Activated CD4-positive, alpha-beta T cell treated with anti-CD3 and anti-CD28 coated beads, Interleukin-2, Interleukin-4, amounts not matched to agents 100 ng/mL and 50 ng/mL, durations not matched to agents 16 hours and 8 hours (primary cell): Measurements from ENCODE around the gene FBXO34.

Experiments used
- DNase-seq: peaks from one replicate; pipeline ENCODE4 v3.0.0-alpha.2; 2020; ENCODE audit warnings: low spot score

The FBXO34 gene

GRCh38 chr14:55272387-55272786 is 1.2 kb downstream of the FBXO34 start:
- no peak for DNase-seq

- no peak for DNase-seq
Measured at GRCh38 chr14:55272922-55273321, 1.7 kb downstream of the FBXO34 start.

DNA sequence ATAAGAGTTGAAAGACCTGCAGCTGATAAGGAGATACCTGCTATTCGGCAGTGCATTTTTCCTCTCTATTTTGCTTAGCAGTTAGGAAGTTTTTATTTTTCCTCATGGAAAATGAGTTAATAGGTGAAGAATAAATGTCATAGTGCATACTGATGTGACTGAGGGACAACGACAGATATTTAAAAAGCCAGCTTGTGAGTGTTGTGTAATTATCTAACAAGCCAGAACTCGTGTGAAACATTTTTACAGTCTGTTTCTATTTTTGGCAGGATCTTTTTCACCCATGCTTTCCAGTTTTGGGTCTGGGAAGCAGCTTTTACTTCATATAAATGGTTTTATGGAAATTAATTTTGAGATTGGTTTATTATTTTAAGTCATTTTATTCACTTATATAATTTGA is 2.9 kb downstream of the FBXO34 start:
- no peak for DNase-seq

DNA sequence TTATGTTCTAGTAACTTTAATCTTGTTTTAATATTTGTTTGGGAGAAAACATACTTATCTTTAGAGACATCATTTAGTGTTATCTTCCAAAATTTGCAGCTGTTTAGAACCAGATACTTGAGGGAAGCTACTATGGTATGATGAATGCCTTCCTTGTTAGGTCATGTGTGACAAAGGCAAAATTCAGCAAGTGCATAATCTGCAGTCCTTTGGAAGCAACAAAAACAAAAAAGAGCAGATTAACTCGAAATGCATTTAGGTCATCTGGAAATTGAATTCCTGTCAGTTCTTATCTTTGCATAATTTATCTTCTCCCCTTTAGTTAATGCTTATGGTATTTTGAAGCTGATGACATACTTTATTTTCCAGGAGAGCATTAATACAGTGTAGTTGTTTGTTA is 3.5 kb downstream of the FBXO34 start:
- no peak for DNase-seq

GRCh38 chr14:55276736-55277135 is 5.5 kb downstream of the FBXO34 start:
- no peak for DNase-seq

DNA sequence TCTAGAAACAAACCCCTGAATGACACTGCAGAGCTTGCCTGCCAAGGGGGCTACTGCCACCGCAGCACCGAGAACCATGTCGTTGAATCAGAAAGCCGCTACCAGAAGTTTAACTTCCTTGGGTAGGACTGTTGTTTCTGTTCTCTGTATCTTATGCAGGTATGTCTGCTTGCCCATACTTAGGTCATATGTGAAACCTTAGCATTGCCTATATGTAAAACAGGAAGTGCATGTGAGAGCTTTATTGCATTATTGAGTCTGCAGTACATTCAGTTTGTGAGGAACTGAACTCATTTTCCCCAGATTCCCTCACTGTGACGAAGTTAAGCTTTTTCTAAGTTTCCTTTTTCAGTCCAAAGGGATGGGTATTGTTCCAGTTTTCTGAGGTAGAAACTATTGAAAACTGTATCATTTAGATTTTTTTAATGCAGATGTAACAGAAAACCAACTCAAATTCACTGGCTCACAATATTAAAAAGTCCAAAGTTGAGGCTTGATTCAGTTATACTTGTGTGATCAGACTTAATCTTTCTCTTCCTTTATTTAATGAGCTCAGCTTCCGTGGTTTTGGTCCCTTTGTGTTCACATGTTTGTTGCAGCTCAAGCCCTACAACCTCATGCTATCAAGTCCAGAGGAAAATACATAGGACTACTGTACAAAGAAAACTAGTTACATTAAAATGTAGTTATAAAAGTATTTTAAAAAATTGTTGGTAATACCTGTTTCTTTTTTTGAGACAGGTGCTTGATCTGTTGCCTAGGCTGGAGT is 6.9 kb downstream of the FBXO34 start:
- DNase-seq, result peak; percentile 27

DNA sequence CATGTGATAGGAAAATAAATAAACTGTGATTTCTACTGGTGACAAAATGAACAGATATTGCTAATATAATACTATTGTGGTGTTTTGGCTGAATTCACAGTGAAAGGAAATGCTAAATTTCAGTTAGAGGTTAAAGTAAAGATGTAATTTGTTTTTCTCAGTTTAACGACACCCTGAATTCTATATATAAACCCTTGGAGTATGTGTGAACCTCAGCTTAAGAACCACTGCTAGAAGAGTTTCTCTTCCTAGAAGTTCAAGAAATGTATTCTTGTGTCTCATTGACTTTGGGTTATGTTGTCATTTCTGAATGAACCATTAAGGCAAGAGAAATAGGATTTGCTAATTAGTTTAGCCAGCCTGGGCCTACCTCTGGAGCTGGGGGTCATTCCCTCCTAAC is 8.2 kb downstream of the FBXO34 start:
- no peak for DNase-seq

GRCh38 chr14:55281316-55281839 is 10.2 kb downstream of the FBXO34 start:
- no peak for DNase-seq

DNA sequence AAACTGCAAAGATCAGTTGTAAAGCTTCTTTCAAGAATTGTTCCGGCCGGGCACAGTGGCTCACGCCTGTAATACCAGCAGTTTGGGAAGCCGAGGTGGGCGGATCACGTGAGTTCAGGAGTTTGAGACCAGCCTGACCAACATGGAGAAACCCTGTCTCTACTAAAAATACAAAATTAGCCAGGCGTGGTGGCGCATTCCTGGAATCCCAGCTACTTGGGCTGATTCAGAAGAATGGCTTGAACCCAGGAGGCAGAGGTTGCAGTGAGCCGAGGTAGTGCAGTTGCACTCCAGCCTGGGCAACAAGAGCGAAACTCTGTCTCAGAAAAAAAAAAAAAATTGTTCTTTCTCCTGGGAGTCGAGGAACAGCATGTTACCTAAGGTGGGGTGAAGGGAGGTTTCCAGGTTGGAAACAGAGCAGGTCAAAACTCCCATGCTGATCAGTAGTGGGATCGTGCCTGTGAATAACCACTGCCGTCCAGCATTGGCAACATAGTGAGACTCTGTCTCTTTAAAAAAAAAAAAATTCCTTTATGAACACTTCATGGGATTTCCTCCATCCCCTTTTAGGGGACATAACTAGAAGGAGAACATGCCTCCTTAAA is 13.9 kb downstream of the FBXO34 start:
- no peak for DNase-seq

- no peak for DNase-seq
Measured at GRCh38 chr14:55288439-55288838, 17.2 kb downstream of the FBXO34 start.

- DNase-seq, result no peak
Measured at GRCh38 chr14:55291480-55292081, 20.4 kb downstream of the FBXO34 start.

DNA sequence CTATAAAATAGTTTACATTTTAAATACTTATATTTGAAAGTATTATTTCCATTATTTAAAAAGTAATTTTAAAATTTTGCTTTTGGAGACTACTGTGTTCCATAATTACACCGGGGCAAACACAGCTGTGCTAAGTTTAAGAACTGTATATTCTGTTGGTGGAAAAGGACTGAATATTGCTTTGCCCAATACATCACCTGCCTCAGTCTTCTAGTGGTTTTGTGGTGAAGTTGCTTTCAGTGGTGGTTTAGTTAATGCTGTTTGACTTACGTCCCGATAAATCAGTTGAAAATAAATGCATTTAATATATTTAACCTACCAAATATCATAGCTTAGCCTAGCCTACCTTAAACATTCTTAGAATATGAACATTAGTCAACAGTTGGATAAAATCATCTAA is 23.4 kb downstream of the FBXO34 start:
- DNase-seq, result no peak

- peak; percentile 71 for DNase-seq
Measured at GRCh38 chr14:55297611-55298499, 26.6 kb downstream of the FBXO34 start.

GRCh38 chr14:55298500-55298822 is 27.2 kb downstream of the FBXO34 start:
- no peak for DNase-seq

- DNase-seq, result peak; percentile 42
Measured at GRCh38 chr14:55301437-55302121, 30.4 kb downstream of the FBXO34 start.

GRCh38 chr14:55302367-55303124 is 31.3 kb downstream of the FBXO34 start:
- DNase-seq, result no peak

GRCh38 chr14:55303125-55303499 is 31.9 kb downstream of the FBXO34 start:
- no peak for DNase-seq

- DNase-seq, result no peak
Measured at GRCh38 chr14:55303691-55304145, 32.5 kb downstream of the FBXO34 start.

- DNase-seq, result no peak
Measured at GRCh38 chr14:55306938-55307589, 35.8 kb downstream of the FBXO34 start.

DNA sequence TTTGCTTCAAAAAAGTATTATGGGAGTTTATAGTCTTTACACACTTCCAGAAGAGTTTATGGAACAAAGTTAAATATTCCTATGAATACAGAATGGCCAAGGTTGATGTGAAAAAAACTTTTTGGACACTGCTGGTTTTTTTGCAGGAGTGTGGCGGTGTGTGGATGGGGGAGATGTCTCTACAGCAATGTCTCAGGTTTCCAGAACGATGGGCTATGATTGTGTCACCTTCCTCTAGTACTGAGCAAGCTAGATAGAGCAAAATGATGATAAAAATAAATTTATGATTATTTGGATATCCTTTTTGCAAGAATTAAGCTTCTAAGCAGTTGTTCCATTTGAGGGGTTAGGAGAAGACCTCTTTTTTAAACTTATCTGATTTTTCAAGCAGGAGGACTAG is 37.9 kb downstream of the FBXO34 start:
- no peak for DNase-seq
